ENCODE measurements around the gene AMFR. TPM values are rescaled to one million over a fixed set of nuclear protein-coding genes. Genes with fewer than 3 reads are reported as not detected.

Gene AMFR
- 205 and 271 TPM in 2 replicates for total RNA-seq

GRCh38 chr16:56425439-56425832, at the start of gene AMFR:
Gene AMFR (minus strand): TSS chr16:56425545. CDS start chr16:56425327, 218 bp downstream.

DNA sequence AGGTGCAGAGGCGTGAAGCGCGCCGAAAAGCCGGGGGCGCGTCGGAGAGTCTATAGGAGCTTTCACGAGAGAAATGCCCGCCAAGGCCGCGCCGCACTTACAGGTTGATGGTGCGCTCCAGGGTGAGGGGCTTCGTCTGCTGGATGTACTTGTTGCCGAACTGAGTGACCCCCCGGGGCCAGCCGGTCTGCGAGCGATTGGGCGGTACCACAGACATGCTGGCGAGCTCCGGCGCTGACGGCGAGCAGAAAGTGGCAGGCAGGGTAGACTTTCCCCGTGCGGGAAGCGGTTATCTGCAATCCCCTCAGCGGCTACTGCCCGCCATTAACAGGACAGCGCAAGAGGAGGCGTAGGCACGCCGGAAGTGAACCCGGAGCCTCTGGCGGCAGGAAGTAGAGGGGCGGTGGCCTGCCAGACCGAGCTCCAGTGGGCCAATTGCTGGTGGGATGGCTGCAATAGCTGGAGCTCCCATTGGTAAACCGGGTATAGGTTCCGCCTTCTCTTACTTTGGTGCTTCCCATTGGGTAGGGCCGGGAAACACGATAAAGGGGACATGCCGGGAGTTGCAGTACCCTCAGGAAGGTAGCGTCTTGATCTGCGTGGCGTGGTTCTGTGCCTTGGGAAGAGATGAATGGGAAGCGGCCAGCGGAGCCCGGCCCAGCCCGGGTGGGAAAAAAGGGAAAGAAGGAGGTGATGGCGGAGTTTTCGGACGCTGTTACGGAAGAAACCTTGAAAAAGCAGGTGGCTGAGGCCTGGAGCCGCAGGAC, 25.8 kb upstream of the AMFR start, which contains the start of the genes NUDT21 and OGFOD1:
NUDT21 (minus strand) TSS at position 347 of the 767 bp plus-strand sequence; CDS start at position 217, 130 bp downstream.
OGFOD1 (plus strand) TSS at position 569 of the 767 bp plus-strand sequence; CDS start at position 628, 59 bp downstream.

Other genes with a start within 250 kb of the AMFR start
- not detected in 2 replicates for gene GNAO1, start 234.1 kb downstream of the AMFR start, total RNA-seq
- gene NUDT21, start 25.8 kb upstream of the AMFR start, total RNA-seq = 53.8 and 59.7 TPM in 2 replicates
- 88.2 and 97.0 TPM in 2 replicates for gene OGFOD1, start 26.0 kb upstream of the AMFR start, total RNA-seq
- gene BBS2, start 94.5 kb upstream of the AMFR start, total RNA-seq = 64.7 and 65.5 TPM in 2 replicates
- not detected in 2 replicates for gene MT4, start 139.5 kb upstream of the AMFR start, total RNA-seq
- not detected in 2 replicates for gene MT3, start 164.0 kb upstream of the AMFR start, total RNA-seq
- 56.0 and 84.2 TPM in 2 replicates for gene MT2A, start 183.0 kb upstream of the AMFR start, total RNA-seq
- 78.0 and 90.1 TPM in 2 replicates for gene MT1E, start 200.2 kb upstream of the AMFR start, total RNA-seq
- 1.1 and 2.0 TPM in 2 replicates for gene MT1M, start 207.1 kb upstream of the AMFR start, total RNA-seq
- gene MT1A, start 213.1 kb upstream of the AMFR start, total RNA-seq = 0.44 TPM in 1 of 2 replicates, not detected in the other
- gene MT1B, start 226.3 kb upstream of the AMFR start, total RNA-seq = not detected in 2 replicates
- 0.19 and 0.79 TPM in 2 replicates for gene MT1F, start 232.4 kb upstream of the AMFR start, total RNA-seq
- gene MT1G, start 242.5 kb upstream of the AMFR start, total RNA-seq = not detected in 2 replicates
- gene MT1H, start 244.3 kb upstream of the AMFR start, total RNA-seq = not detected in 2 replicates

All from aortic smooth muscle cell (primary cell).